ENCODE data around the gene FGF11. TPM values are rescaled to one million over a fixed set of nuclear protein-coding genes. Genes with fewer than 3 reads are reported as not detected.
A peak's percentile ranks its signal among the peaks of the same experiment; 100 is the strongest.

The FGF11 gene
- total RNA-seq: 1 to 10 TPM; 1.5 to 1.7 TPM
- 0.53 TPM for polyA plus RNA-seq (2013, experiment 1 of 2)
- polyA plus RNA-seq (2013, experiment 2 of 2): 1.3 TPM
- 0 to 1.9 (median 0.44) reads per million in 172 experiments for total RNA-seq

- Histone ChIP-seq H3K27ac (ENCODE audit: low read depth in 1 of 2, low read length in 2 of 2) (no peak within 1 kb of the TSS), H3K9me3 (ENCODE audit: control insufficient read depth in 1 of 2, insufficient read depth in 1 of 2, low read length in 2 of 2) (peaks cover 0 to 12% of the 10 kb centered on the region in 2 experiments), H3K36me3 (ENCODE audit: insufficient read depth, low read length) (no peaks in the 10 kb centered on the region), H3K4me1 (ENCODE audit: insufficient read depth, low read length) (peaks cover 60% of the 10 kb centered on the region), H3K27me3 (ENCODE audit: control insufficient read depth in 1 of 2, insufficient read depth in 2 of 2, low read length in 2 of 2) (peaks cover 54 to 62% of the 10 kb centered on the region in 2 experiments), H3K4me3 (ENCODE audit: low read length) (peak within 1 kb of the TSS; percentile 39)
- ChIA-PET POLR2A (interaction anchor here (1.0 to 9.0 kb wide), 5 partner anchors 14 to 84 kb away, joined by 3 to 156 read pairs (median 8); partner anchors contain the start of genes POLR2A, SLC35G6 and ZBTB4), CTCF (interaction anchor here (1.9 kb wide), 1 partner anchor 84 kb away, joined by 5 read pairs; no protein-coding TSS in a partner anchor)
- intact Hi-C loops (cut with DNase I, micrococcal nuclease): loop anchor here (1.0 to 10.0 kb wide), 7 partner anchors 15 to 392 kb away; partner anchors contain the start of genes CTDNEP1 (in 1 of the 2), EIF5A (in 1 of the 2), ELP5 (in 1 of the 2) and KCTD11 (in 1 of the 2)
- Mint-ChIP-seq H3K36me3 (ENCODE audit: low read depth) (peaks cover 4% of the 10 kb centered on the region), H3K27ac (peak within 1 kb of the TSS; percentile 45), H3K4me1 (ENCODE audit: low read depth) (peaks cover 50% of the 10 kb centered on the region), H3K4me3 (peak within 1 kb of the TSS; percentile 88), H3K27me3 (peaks cover 59% of the 10 kb centered on the region), H3K9me3 (no peaks in the 10 kb centered on the region)
- ATAC-seq (ENCODE audit: poor library complexity): no peak
- TF ChIP-seq CTCF (IDR thresholded peaks at IDR 0.05): no peak
- DNase-seq: peak in 1 of 14 experiments; percentile 27
Measured at GRCh38 chr17:7439462-7440112, at the start of gene FGF11. TSS of gene FGF11 (plus strand) at chr17:7439512. CDS start at chr17:7439621, 109 bp downstream.

- peaks cover 55% of the 10 kb centered on the region for H3K36me3 ChIP-seq (ENCODE audit: insufficient read depth, low read length)
- H3K36me3 Mint-ChIP-seq (ENCODE audit: low read depth): peaks cover 73% of the 10 kb centered on the region
Measured at GRCh38 chr17:7389924-7390910, 49.1 kb upstream of the FGF11 start.

More at GRCh38 chr17:7389924-7390910, 49.1 kb upstream of the FGF11 start:
- ChIA-PET POLR2A (no interaction called here), CTCF (no interaction called here)
- Mint-ChIP-seq H3K9me3 (no peaks in the 10 kb centered on the region), H3K4me1 (ENCODE audit: low read depth) (peaks cover 31% of the 10 kb centered on the region), H3K27me3 (no peaks in the 10 kb centered on the region), H3K4me3 (no peak overlapping the region), H3K27ac (peak overlapping the region; percentile 39)
- no peak for TF ChIP-seq CTCF (IDR thresholded peaks at IDR 0.05)
- Histone ChIP-seq H3K27ac (ENCODE audit: low read depth in 1 of 2, low read length in 2 of 2) (no peak overlapping the region), H3K4me3 (ENCODE audit: low read length) (no peak overlapping the region), H3K27me3 (ENCODE audit: control insufficient read depth in 1 of 2, insufficient read depth in 2 of 2, low read length in 2 of 2) (no peaks in the 10 kb centered on the region), H3K9me3 (ENCODE audit: control insufficient read depth in 1 of 2, insufficient read depth in 1 of 2, low read length in 2 of 2) (no peaks in the 10 kb centered on the region), H3K4me1 (ENCODE audit: insufficient read depth, low read length) (peaks cover 48% of the 10 kb centered on the region)
- ATAC-seq (ENCODE audit: poor library complexity) (no peak), DNase-seq (peak in 1 of 14 experiments; percentile 9)
- intact Hi-C loops (cut with DNase I, micrococcal nuclease): loop anchor here (5.0 to 10.0 kb wide), 2 partner anchors 42 to 45 kb away; partner anchors contain the start of genes FGF11 (in 1 of the 2) and TMEM102 (in 1 of the 2)
